HCT116 (cell line): ENCODE measurements around the gene YTHDF1. TPM values are rescaled to one million over a fixed set of nuclear protein-coding genes. Genes with fewer than 3 reads are reported as not detected.
A peak's percentile ranks its signal among the peaks of the same experiment; 100 is the strongest.

ENCODE experiments used
- ATAC-seq: fragments of 200-7000 bp; cut with Tn5 transposase; 2 replicates; pipeline ENCODE4 v1.9.1; 2020; ENCODE audit warnings: mild to moderate bottlenecking, moderate library complexity
- BruUV-seq: library from RNA; stranded (reverse); fragments of 400-500 nt; replicated peaks from 2 replicates; lab custom pipeline; 2021; lab: Mats Ljungman, UMichigan
- CTCF ChIA-PET: fragments of 300-600 bp; sonication (Branson Sonifier 250); formaldehyde crosslinking; loops from one replicate; lab custom pipeline; 2021; ENCODE audit warnings: antibody characterized with exemption; lab: Charles Lee
- POLR2A ChIA-PET: fragments of 300-600, 350-600 bp; sonication (Branson Sonifier 250); formaldehyde crosslinking; loops from one replicate; lab custom pipeline; 2021; ENCODE audit warnings: antibody characterized with exemption; lab: Charles Lee
- RAD21 ChIA-PET, 2 experiments: fragments of 300-600 bp; sonication (Branson Sonifier 250); formaldehyde crosslinking; loops; one replicate each; lab custom pipeline; 2023; ENCODE audit warnings: low total read pairs in 2 of 2; ENCODE audit not compliant: uncharacterized antibody in 2 of 2, unreplicated experiment in 2 of 2, low non-redundant PET in 1 of 2; lab: Charles Lee
- DNase-seq: peaks from one replicate; pipeline ENCODE4 v3.0.0-alpha.2; 2010; ENCODE audit warnings: low read depth, low spot score
- H2AFZ ChIP-seq: fragments of 200-600 bp; shearing (Covaris generic), sonication (generic); 2 replicates; pipeline ENCODE4 v1.6.1; 2017; ENCODE audit warnings: low read depth, mixed run types, mixed read lengths, antibody characterized with exemption, low read length; ENCODE audit not compliant: poor library complexity, severe bottlenecking
- H3K27ac ChIP-seq: 2 replicates; pipeline ENCODE4 v1.5.1; 2012; ENCODE audit warnings: low read depth, low read length
- H3K27me3 ChIP-seq: fragments of 200-600 bp; sonication (generic); 2 replicates; pipeline ENCODE4 v1.6.1; 2016; ENCODE audit warnings: mixed run types, low read length, mixed read lengths; ENCODE audit not compliant: insufficient read depth
- H3K36me3 ChIP-seq, 2 experiments: fragments of 200-500 bp in 1 of 2; fragments of 200-600 bp in 1 of 2; sonication (Bioruptor generic) in 1 of 2; sonication (generic) in 1 of 2; 2 replicates each; pipeline versions ENCODE4 v1.5.1 to v1.6.1; 2014 to 2016; ENCODE audit warnings: low read length in 2 of 2, inconsistent platforms in 1 of 2, mixed read lengths in 1 of 2, mixed run types in 1 of 2; ENCODE audit not compliant: insufficient read depth in 2 of 2, control insufficient read depth in 1 of 2
- H3K4me1 ChIP-seq, 2 experiments: fragments of 200-600 bp in 1 of 2; sonication (generic) in 1 of 2; 2 replicates each; pipeline versions ENCODE4 v1.5.1 to v1.6.1; 2012 to 2017; ENCODE audit warnings: low read length in 2 of 2, inconsistent platforms in 1 of 2, mild to moderate bottlenecking in 1 of 2, mixed read lengths in 1 of 2, mixed run types in 1 of 2, moderate library complexity in 1 of 2; ENCODE audit not compliant: insufficient read depth in 2 of 2, control insufficient read depth in 1 of 2
- H3K4me2 ChIP-seq: fragments of 200-600 bp; sonication (generic); 2 replicates; pipeline ENCODE4 v1.6.1; 2017; ENCODE audit warnings: mixed run types, low read length, mixed read lengths
- H3K4me3 ChIP-seq, 2 experiments: fragments of 200-600 bp in 1 of 2; sonication (generic) in 1 of 2; replicated peaks in 1 of 2; 2 replicates each; pipeline ENCODE4 v1.5.1; 2011 to 2016; ENCODE audit warnings: low read length in 2 of 2, control low read depth in 1 of 2, low read depth in 1 of 2, mild to moderate bottlenecking in 1 of 2, mixed read lengths in 1 of 2, mixed run types in 1 of 2
- H3K79me2 ChIP-seq: fragments of 200-600 bp; sonication (generic); 2 replicates; pipeline ENCODE4 v1.6.1; 2017; ENCODE audit warnings: mild to moderate bottlenecking, mixed run types, low read length, moderate library complexity, mixed read lengths; ENCODE audit not compliant: insufficient read depth
- H3K9ac ChIP-seq: fragments of 200-600 bp; sonication (generic); 2 replicates; pipeline ENCODE4 v1.6.1; 2016; ENCODE audit warnings: low read length, mixed read lengths
- H3K9me2 ChIP-seq: fragments of 200-600 bp; sonication (generic), shearing (Covaris generic); 2 replicates; pipeline ENCODE4 v1.6.1; 2017; ENCODE audit warnings: mixed run types, mild to moderate bottlenecking, moderate library complexity; ENCODE audit not compliant: insufficient read depth
- H3K9me3 ChIP-seq, 2 experiments: fragments of 200-500 bp in 1 of 2; fragments of 200-600 bp in 1 of 2; sonication (Bioruptor generic) in 1 of 2; sonication (generic) in 1 of 2; 2 replicates each; pipeline ENCODE4 v1.6.1; 2014 to 2017; ENCODE audit warnings: low read length in 2 of 2, mixed read lengths in 2 of 2, inconsistent platforms in 1 of 2, low read depth in 1 of 2, mild to moderate bottlenecking in 1 of 2, mixed run types in 1 of 2, moderate library complexity in 1 of 2; ENCODE audit not compliant: control insufficient read depth in 1 of 2, insufficient read depth in 1 of 2
- H4K20me1 ChIP-seq: fragments of 200-600 bp; sonication (generic), shearing (Covaris generic); 2 replicates; pipeline ENCODE4 v1.6.1; 2017; ENCODE audit warnings: mixed run types, mild to moderate bottlenecking, moderate library complexity; ENCODE audit not compliant: insufficient read depth
- CBX3 ChIP-seq: IDR thresholded peaks from 2 replicates; pipeline ENCODE4 v1.6.1; 2012; ENCODE audit warnings: low read depth
- CEBPB ChIP-seq: IDR thresholded peaks from 2 replicates; pipeline ENCODE4 v1.6.1; 2012; ENCODE audit warnings: low read depth
- CTCF ChIP-seq, 3 experiments: fragments of 200-600 bp in 1 of 3; sonication (generic) in 1 of 3; IDR thresholded peaks in 2 of 3; conservative IDR thresholded peaks in 1 of 3; 2 replicates each; pipeline ENCODE4 v1.5.1; 2012 to 2017; ENCODE audit warnings: low read depth in 2 of 3, low read length in 2 of 3, antibody characterized with exemption in 1 of 3, borderline replicate concordance in 1 of 3, control low read depth in 1 of 3, mild to moderate bottlenecking in 1 of 3, mixed read lengths in 1 of 3, mixed run types in 1 of 3, moderate library complexity in 1 of 3; ENCODE audit not compliant: insufficient read depth in 1 of 3
- EGR1 ChIP-seq: IDR thresholded peaks from 2 replicates; pipeline ENCODE4 v1.6.1; 2012; ENCODE audit warnings: low read depth
- EZH2phosphoT487 ChIP-seq: fragments of 200-600 bp; IDR thresholded peaks from 2 replicates; pipeline ENCODE4 v1.6.1; 2018; ENCODE audit warnings: antibody characterized with exemption, borderline replicate concordance
- FOSL1 ChIP-seq: IDR thresholded peaks from 2 replicates; pipeline ENCODE4 v1.6.1; 2012; ENCODE audit warnings: low read depth
- JUND ChIP-seq: IDR thresholded peaks from 2 replicates; pipeline ENCODE4 v1.6.1; 2012
- POLR2A ChIP-seq: IDR thresholded peaks from 2 replicates; pipeline ENCODE4 v1.7.0; 2011; ENCODE audit warnings: borderline replicate concordance; ENCODE audit not compliant: insufficient read depth, insufficient read length; ENCODE audit errors: extremely low read depth
- RAD21 ChIP-seq: IDR thresholded peaks from 2 replicates; pipeline ENCODE4 v1.6.1; 2012; ENCODE audit warnings: low read depth, mild to moderate bottlenecking
- REST ChIP-seq: IDR thresholded peaks from 2 replicates; pipeline ENCODE4 v1.6.1; 2012; ENCODE audit warnings: low read depth
- SIN3A ChIP-seq: IDR thresholded peaks from 2 replicates; pipeline ENCODE4 v1.6.1; 2012; ENCODE audit warnings: low read depth
- TCF7L2 ChIP-seq: IDR thresholded peaks from 2 replicates; pipeline ENCODE4 v1.7.0; 2011; ENCODE audit warnings: borderline replicate concordance, inconsistent platforms; ENCODE audit not compliant: insufficient read depth, insufficient read length; ENCODE audit errors: extremely low read depth
- YY1 ChIP-seq: IDR thresholded peaks from 2 replicates; pipeline ENCODE4 v1.6.1; 2011; ENCODE audit warnings: low read length, low read depth, moderate library complexity, mild to moderate bottlenecking; ENCODE audit not compliant: insufficient replicate concordance; ENCODE audit errors: extremely low read depth
- ZBTB33 ChIP-seq: IDR thresholded peaks from 2 replicates; pipeline ENCODE4 v1.6.1; 2011; ENCODE audit warnings: mild to moderate bottlenecking, low read length, moderate library complexity; ENCODE audit not compliant: insufficient replicate concordance; ENCODE audit errors: extremely low read depth
- ZFX ChIP-seq: fragments of 450-650 bp; IDR thresholded peaks from 2 replicates; pipeline ENCODE4 v1.6.1; 2017
- ZNF274 ChIP-seq: fragments of 200-500 bp; sonication (Bioruptor generic); IDR thresholded peaks from 2 replicates; pipeline ENCODE4 v1.6.1; 2014; ENCODE audit warnings: mild to moderate bottlenecking, low read depth, low read length, inconsistent platforms
- intact Hi-C: fragments of 100-400 bp; cut with micrococcal nuclease; formaldehyde crosslinking; loops from 2 replicates; pipeline ENCODE4 v1.10.0; 2022
- total RNA-seq: library from RNA; stranded (reverse); gene quantifications from one replicate; pipeline ENCODE4 v1.2.1, GENCODE V29; 2021; ENCODE audit not compliant: unreplicated experiment

The YTHDF1 gene
- total RNA-seq, 1 experiment from 2014 or later, result 42.8 TPM

GRCh38 chr20:63225082-63225454, 9.1 kb upstream of the YTHDF1 start:
- BruUV-seq, result no TSS peak
- H3K4me3 ChIP-seq, result no peak overlapping the region

More at GRCh38 chr20:63225082-63225454, 9.1 kb upstream of the YTHDF1 start:
- no peaks in the 10 kb centered on the region for H3K9me2 ChIP-seq
- no peak overlapping the region for H3K9ac ChIP-seq
- intact Hi-C loops, result no loop called here
- no peaks in the 10 kb centered on the region for H3K79me2 ChIP-seq
- TF ChIP-seq EGR1 (no peak), FOSL1 (no peak), ZNF274 (no peak), ZBTB33 (no peak), CEBPB (no peak), REST (no peak), CBX3 (no peak), CTCF (IDR thresholded peaks at IDR 0.05 in 2 of 3, conservative IDR thresholded peaks at IDR 0.05 in 1 of 3; ENCODE audit: borderline replicate concordance in 1 of 3, insufficient read depth in 1 of 3, low read depth in 2 of 3, low read length in 2 of 3) (no peak), TCF7L2 (no peak), ZFX (no peak), POLR2A (no peak), EZH2phosphoT487 (no peak), RAD21 (no peak), JUND (no peak), SIN3A (no peak), YY1 (no peak)
- H3K4me2 ChIP-seq, result peak overlapping the region; percentile 59
- H3K27ac ChIP-seq, result no peak overlapping the region
- ChIA-PET CTCF (interaction anchor here (0.6 to 4.3 kb wide), 9 partner anchors 10 to 166 kb away, joined by 3 to 107 read pairs (median 11); partner anchors contain the start of genes ARFGAP1 and BIRC7), RAD21 (interaction anchor here in 1 of 2 experiments (1.1 kb wide), 1 partner anchor 10 kb away, joined by 3 read pairs; no protein-coding TSS in a partner anchor), POLR2A (interaction anchor here (2.0 kb wide), 1 partner anchor 8 kb away, joined by 11 read pairs; no protein-coding TSS in a partner anchor)
- ATAC-seq (0 out of 2 replicates have a peak, but pooled peaks have one; percentile 9), DNase-seq (no peak)
- H3K36me3 ChIP-seq, result no peaks in the 10 kb centered on the region
- H2AFZ ChIP-seq, result no peak overlapping the region
- H3K27me3 ChIP-seq, result no peaks in the 10 kb centered on the region
- no peaks in the 10 kb centered on the region for H3K9me3 ChIP-seq
- peaks cover 15 to 33% of the 10 kb centered on the region in 2 experiments for H3K4me1 ChIP-seq
- H4K20me1 ChIP-seq, result no peaks in the 10 kb centered on the region
